Gastrocnemius medialis (tissue), 4 donors: Measurements from ENCODE around the gene MEN1. TPM values are rescaled to one million over a fixed set of nuclear protein-coding genes. Genes with fewer than 3 reads are reported as not detected.

Experiments
- ATAC-seq, 2 donors: fragments of 150-250 bp; one replicate each; pipeline ENCODE4 v1.9.1; 2016
- DNase-seq, 2 donors: peaks; one replicate each; pipeline ENCODE4 v3.0.0-alpha.2; 2019
- H3K27ac ChIP-seq, 4 donors: fragments of 200-600 bp; sonication (generic); 1 replicate in 1 of 4; 2 replicates in 3 of 4; pipeline ENCODE4 v1.5.1; 2016 to 2018; ENCODE audit warnings: mild to moderate bottlenecking in 2 of 4, moderate library complexity in 1 of 4
- H3K27me3 ChIP-seq, 3 donors: fragments of 200-600 bp; sonication (generic) in 2 of 3; 1 replicate in 1 of 3; 2 replicates in 2 of 3; pipeline versions ENCODE4 v1.5.1 to v1.6.0; 2016 to 2019; ENCODE audit warnings: mild to moderate bottlenecking in 1 of 3, moderate library complexity in 1 of 3
- H3K36me3 ChIP-seq, 2 donors: fragments of 200-600 bp; sonication (generic) in 1 of 2; one replicate each; pipeline ENCODE4 v1.5.1; 2017 to 2018
- H3K4me1 ChIP-seq, 2 donors: fragments of 200-600 bp; sonication (generic) in 1 of 2; one replicate each; pipeline ENCODE4 v1.5.1; 2016 to 2017; ENCODE audit warnings: mild to moderate bottlenecking in 2 of 2
- H3K4me3 ChIP-seq, 4 donors: fragments of 200-600 bp; sonication (generic) in 3 of 4; 1 replicate in 1 of 4; 2 replicates in 3 of 4; pipeline ENCODE4 v1.5.1; 2016 to 2019; ENCODE audit warnings: mild to moderate bottlenecking in 2 of 4
- H3K9me3 ChIP-seq, 3 donors: fragments of 200-600 bp; sonication (generic) in 2 of 3; 1 replicate in 1 of 3; 2 replicates in 2 of 3; pipeline ENCODE4 v1.5.1; 2016 to 2019
- CTCF ChIP-seq, 5 experiments: fragments of 450-650 bp in 3 of 5; fragments of 200-600 bp in 2 of 5; sonication (generic) in 2 of 5; IDR thresholded peaks in 4 of 5; conservative IDR thresholded peaks in 1 of 5; 1 replicate in 4 of 5; 2 replicates in 1 of 5; pipeline ENCODE4 v1.5.1; 2016 to 2019; ENCODE audit warnings: antibody characterized with exemption in 5 of 5, mild to moderate bottlenecking in 3 of 5, moderate library complexity in 3 of 5
- POLR2A ChIP-seq, 2 donors: fragments of 450-650 bp; IDR thresholded peaks; one replicate each; pipeline ENCODE4 v1.6.1; 2017; ENCODE audit warnings: antibody characterized with exemption in 2 of 2, mild to moderate bottlenecking in 2 of 2, moderate library complexity in 2 of 2
- in situ Hi-C, 4 donors: fragments of 200-750 bp; cut with MboI; loops; one replicate each; pipeline versions ENCODE4 v1.15.0 to v1.8.0; 2017; ENCODE audit warnings: low sequenced_read_pairs in 4 of 4
- intact Hi-C: fragments of 100-400 bp; cut with DNase I; formaldehyde crosslinking; loops from one replicate; pipeline ENCODE4 v1.15.1; 2023; ENCODE audit warnings: low total_unique reads
- total RNA-seq, 4 donors: library from RNA; depleted of rRNA; stranded (reverse); fragments of >200 nt; gene quantifications; one replicate each; pipeline versions ENCODE4 v1.1.0 to v1.2.3, GENCODE V29; 2016

MEN1 gene
- total RNA-seq, 4 donors from 2014 or later = 7.4 to 12.2 (median 9.8) TPM

GRCh38 chr11:64838600-64839334, 28.4 kb upstream of the MEN1 start:
- no peak for TF ChIP-seq CTCF (IDR thresholded peaks at IDR 0.05 in 4 of 5, conservative IDR thresholded peaks at IDR 0.05 in 1 of 5)
- no peak for TF ChIP-seq POLR2A (IDR thresholded peaks at IDR 0.05)
- ATAC-seq = peak in 1 of 2 donors; percentile 13
- no peak overlapping the region for H3K27ac ChIP-seq
- in situ Hi-C loops (no loop called here), intact Hi-C loops (no loop called here)
- no peaks in the 10 kb centered on the region for H3K9me3 ChIP-seq
- H3K4me1 ChIP-seq = no peaks in the 10 kb centered on the region
- H3K4me3 ChIP-seq = no peak overlapping the region
- H3K36me3 ChIP-seq = no peaks in the 10 kb centered on the region
- DNase-seq = no peak
- no peaks in the 10 kb centered on the region for H3K27me3 ChIP-seq

GRCh38 chr11:64837887-64838351, 27.6 kb upstream of the MEN1 start:
- H3K36me3 ChIP-seq = no peaks in the 10 kb centered on the region
- TF ChIP-seq CTCF (IDR thresholded peaks at IDR 0.05 in 4 of 5, conservative IDR thresholded peaks at IDR 0.05 in 1 of 5) (no peak), POLR2A (IDR thresholded peaks at IDR 0.05) (no peak)
- H3K9me3 ChIP-seq = no peaks in the 10 kb centered on the region
- no peak overlapping the region for H3K4me3 ChIP-seq
- H3K27ac ChIP-seq = no peak overlapping the region
- no peaks in the 10 kb centered on the region for H3K27me3 ChIP-seq
- ATAC-seq = no peak
- no peak for DNase-seq
- intact Hi-C loops = no loop called here
- in situ Hi-C loops = no loop called here
- no peaks in the 10 kb centered on the region for H3K4me1 ChIP-seq

GRCh38 chr11:64836448-64837072, 26.2 kb upstream of the MEN1 start:
- intact Hi-C loops = no loop called here
- ATAC-seq (no peak), DNase-seq (no peak)
- H3K4me3 ChIP-seq = no peak overlapping the region
- no peak overlapping the region for H3K27ac ChIP-seq
- no peak for TF ChIP-seq CTCF (IDR thresholded peaks at IDR 0.05 in 4 of 5, conservative IDR thresholded peaks at IDR 0.05 in 1 of 5)
- no peak for TF ChIP-seq POLR2A (IDR thresholded peaks at IDR 0.05)
- H3K9me3 ChIP-seq = no peaks in the 10 kb centered on the region
- in situ Hi-C loops = no loop called here
- no peaks in the 10 kb centered on the region for H3K4me1 ChIP-seq
- no peaks in the 10 kb centered on the region for H3K27me3 ChIP-seq
- no peaks in the 10 kb centered on the region for H3K36me3 ChIP-seq

DNA sequence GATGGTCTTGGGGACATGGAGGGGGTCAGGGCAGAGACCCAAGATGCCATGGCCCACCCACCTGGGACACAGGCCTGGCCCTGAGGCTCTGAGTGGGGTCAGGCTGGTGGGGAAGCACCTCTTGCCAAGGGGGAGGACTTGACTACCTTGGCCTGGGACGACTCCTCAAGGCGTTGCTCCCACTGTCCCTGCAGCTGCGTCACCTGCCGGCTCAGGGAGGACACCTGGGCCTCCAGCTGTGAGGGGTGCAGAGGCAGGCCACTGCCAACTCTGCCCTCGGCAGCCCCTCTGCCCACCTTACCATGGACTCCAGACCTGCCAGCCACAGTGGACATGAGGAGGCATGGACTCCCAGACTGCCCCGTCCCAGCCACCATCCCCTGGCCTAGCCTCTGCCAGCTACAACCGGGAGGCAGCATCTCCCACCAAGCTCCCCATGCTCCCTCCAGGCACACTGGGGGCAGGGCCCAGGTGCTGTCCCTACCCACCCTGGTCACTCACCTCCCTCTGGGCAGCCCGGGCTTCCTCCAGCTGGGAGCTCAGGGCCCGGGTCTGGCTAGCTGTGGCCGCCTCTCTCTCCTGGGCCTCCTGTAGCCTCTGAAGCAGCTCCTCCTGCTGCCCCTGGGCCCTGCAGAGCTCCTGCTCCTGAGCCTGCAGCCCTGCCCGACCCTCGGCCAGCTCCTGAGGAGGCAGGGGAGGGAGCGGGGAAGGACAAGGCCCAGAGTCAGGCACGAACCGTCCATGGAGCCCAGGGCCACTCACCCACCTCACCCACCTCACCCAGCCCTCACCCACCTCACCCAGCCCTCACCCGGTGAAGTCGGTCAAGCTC, 25.5 kb upstream of the MEN1 start:
- Histone ChIP-seq H3K27me3 (no peaks in the 10 kb centered on the region), H3K4me3 (no peak overlapping the region), H3K27ac (no peak overlapping the region), H3K9me3 (no peaks in the 10 kb centered on the region), H3K4me1 (no peaks in the 10 kb centered on the region), H3K36me3 (no peaks in the 10 kb centered on the region)
- in situ Hi-C loops = no loop called here
- ATAC-seq (no peak), DNase-seq (no peak)
- TF ChIP-seq CTCF (IDR thresholded peaks at IDR 0.05 in 4 of 5, conservative IDR thresholded peaks at IDR 0.05 in 1 of 5) = no peak
- no peak for TF ChIP-seq POLR2A (IDR thresholded peaks at IDR 0.05)
- intact Hi-C loops = no loop called here
